DND-41 (cell line): ENCODE measurements around the gene RAE1.

Experiments used
- ATAC-seq: fragments of 200-7000 bp; cut with Tn5 transposase; 3 replicates; pipeline ENCODE4 v1.9.1; 2021; ENCODE audit warnings: low read depth; ENCODE audit not compliant: insufficient read depth
- DNase-seq: peaks from one replicate; pipeline ENCODE4 v3.0.0-alpha.2; 2020
- H2AFZ ChIP-seq: 2 replicates; pipeline ENCODE4 v1.6.0; 2012; ENCODE audit warnings: low read depth, low read length
- H3K27ac ChIP-seq: 2 replicates; pipeline ENCODE4 v1.5.1; 2012; ENCODE audit warnings: low read length, inconsistent platforms
- H3K27me3 ChIP-seq: fragments of 200-600 bp; sonication (generic); 2 replicates; pipeline ENCODE4 v1.6.0; 2012; ENCODE audit warnings: low read length, mild to moderate bottlenecking, inconsistent platforms; ENCODE audit not compliant: insufficient read depth, poor library complexity
- H3K36me3 ChIP-seq: 2 replicates; pipeline ENCODE4 v1.5.1; 2012; ENCODE audit warnings: low read length, inconsistent platforms; ENCODE audit not compliant: insufficient read depth
- H3K4me1 ChIP-seq: 2 replicates; pipeline ENCODE4 v1.5.1; 2012; ENCODE audit warnings: mild to moderate bottlenecking, low read length; ENCODE audit not compliant: insufficient read depth
- H3K4me2 ChIP-seq: 2 replicates; pipeline ENCODE4 v1.6.0; 2012; ENCODE audit warnings: mild to moderate bottlenecking, moderate library complexity, low read length, inconsistent platforms; ENCODE audit not compliant: insufficient read depth
- H3K4me3 ChIP-seq, 2 experiments: fragments of 200-600 bp in 1 of 2; shearing (Covaris generic) in 1 of 2; 2 replicates each; pipeline ENCODE4 v1.5.1; 2012 to 2016; ENCODE audit warnings: inconsistent platforms in 2 of 2, low read length in 2 of 2, mild to moderate bottlenecking in 2 of 2, low read depth in 1 of 2, moderate library complexity in 1 of 2
- H3K79me2 ChIP-seq: 2 replicates; pipeline ENCODE4 v1.6.0; 2012; ENCODE audit warnings: low read length, inconsistent platforms; ENCODE audit not compliant: insufficient read depth
- H3K9ac ChIP-seq: 2 replicates; pipeline ENCODE4 v1.6.0; 2012; ENCODE audit warnings: low read depth, mild to moderate bottlenecking, inconsistent platforms, low read length, moderate library complexity
- H3K9me3 ChIP-seq: 2 replicates; pipeline ENCODE4 v1.5.1; 2012; ENCODE audit warnings: low read length, moderate library complexity, mild to moderate bottlenecking, inconsistent platforms; ENCODE audit not compliant: insufficient read depth, severe bottlenecking
- H4K20me1 ChIP-seq: 2 replicates; pipeline ENCODE4 v1.6.0; 2012; ENCODE audit warnings: low read length; ENCODE audit not compliant: insufficient read depth
- CTCF ChIP-seq: IDR thresholded peaks from 2 replicates; pipeline ENCODE4 v1.5.1; 2012; ENCODE audit warnings: borderline replicate concordance, low read length, moderate library complexity, mild to moderate bottlenecking; ENCODE audit not compliant: poor library complexity, severe bottlenecking; ENCODE audit errors: extremely low read depth
- EZH2 ChIP-seq: IDR thresholded peaks from 3 replicates; pipeline ENCODE4 v1.6.1; 2012; ENCODE audit warnings: borderline replicate concordance, low read depth, mild to moderate bottlenecking, moderate library complexity, low read length, inconsistent platforms; ENCODE audit not compliant: severe bottlenecking

The RAE1 gene

DNA sequence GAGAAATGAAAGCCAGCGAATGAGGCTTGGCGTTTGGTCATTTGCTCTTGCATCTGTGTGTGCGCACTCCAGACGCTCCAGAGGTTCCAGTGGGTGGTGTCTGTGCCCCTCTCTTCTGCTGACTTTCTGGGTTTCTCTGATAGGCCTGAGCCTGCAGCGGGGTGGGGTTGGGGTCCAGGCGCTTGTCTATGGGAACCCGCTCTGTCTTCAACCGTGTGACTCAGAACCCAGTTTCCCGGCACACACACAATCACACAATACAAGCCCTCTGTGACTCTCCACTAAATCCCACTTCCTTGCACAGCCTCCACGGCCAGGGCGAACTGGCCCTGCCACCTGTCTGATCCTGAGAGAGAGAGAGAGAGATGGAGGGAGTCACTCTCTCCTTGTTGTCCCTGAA lies 64.7 kb downstream of the RAE1 start:
- Histone ChIP-seq H4K20me1 (peaks cover 53% of the 10 kb centered on the region), H3K9ac (no peak overlapping the region), H3K36me3 (no peaks in the 10 kb centered on the region), H3K9me3 (no peaks in the 10 kb centered on the region), H3K4me1 (no peaks in the 10 kb centered on the region), H3K27me3 (peaks cover 16% of the 10 kb centered on the region), H3K79me2 (no peaks in the 10 kb centered on the region), H3K27ac (no peak overlapping the region), H2AFZ (no peak overlapping the region), H3K4me2 (no peak overlapping the region), H3K4me3 (no peak overlapping the region)
- ATAC-seq (no peak), DNase-seq (no peak)
- no peak for TF ChIP-seq EZH2
- TF ChIP-seq CTCF, result no peak

DNA sequence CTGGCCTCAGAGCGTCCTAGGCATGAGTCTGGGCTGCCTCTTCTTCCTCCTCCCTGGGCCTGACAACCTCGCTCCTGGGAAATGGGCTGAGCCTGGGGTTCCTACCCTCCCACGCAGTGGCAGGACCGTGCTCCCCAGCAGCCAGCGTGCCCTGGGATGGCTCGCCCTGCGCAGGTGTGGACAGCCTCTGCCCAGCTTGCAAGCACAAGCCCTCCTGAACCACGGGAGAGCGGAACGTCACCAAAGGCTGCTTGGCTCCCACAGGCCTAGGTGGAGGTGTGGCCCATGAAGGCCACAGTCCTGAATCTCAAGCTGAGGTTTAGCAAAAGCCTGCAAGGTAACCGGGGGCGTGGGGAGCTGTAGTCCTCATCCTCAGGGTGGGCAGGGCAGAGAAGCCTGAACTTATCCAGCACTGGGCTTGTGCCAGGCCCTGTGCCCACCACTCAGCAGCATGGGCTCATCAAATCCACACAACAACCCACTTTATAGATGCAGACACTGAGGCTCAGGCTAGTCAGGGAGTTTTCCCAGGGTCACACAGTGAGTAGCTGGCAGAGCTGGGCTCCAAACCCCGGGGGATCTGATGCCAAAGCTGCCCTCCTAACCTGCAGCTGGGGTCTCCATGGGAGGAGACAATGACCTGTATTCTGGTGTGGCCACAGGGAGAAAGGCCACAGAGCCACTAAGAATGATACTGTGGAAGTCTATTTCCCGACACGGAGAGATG lies 65.4 kb downstream of the RAE1 start:
- no peak overlapping the region for H3K4me3 ChIP-seq
- no peak overlapping the region for H2AFZ ChIP-seq
- ATAC-seq, result no peak
- no peaks in the 10 kb centered on the region for H3K79me2 ChIP-seq
- no peak overlapping the region for H3K4me2 ChIP-seq
- peaks cover 52% of the 10 kb centered on the region for H4K20me1 ChIP-seq
- no peak for DNase-seq
- H3K27me3 ChIP-seq, result peaks cover 16% of the 10 kb centered on the region
- no peaks in the 10 kb centered on the region for H3K4me1 ChIP-seq
- H3K9me3 ChIP-seq, result no peaks in the 10 kb centered on the region
- no peaks in the 10 kb centered on the region for H3K36me3 ChIP-seq
- no peak for TF ChIP-seq CTCF
- TF ChIP-seq EZH2, result no peak
- no peak overlapping the region for H3K9ac ChIP-seq
- H3K27ac ChIP-seq, result no peak overlapping the region

- ATAC-seq, result no peak
- Histone ChIP-seq H3K9me3 (no peaks in the 10 kb centered on the region), H3K4me3 (no peak overlapping the region)
Observed at GRCh38 chr20:57417051-57417689, 66.1 kb downstream of the RAE1 start.

More at GRCh38 chr20:57417051-57417689, 66.1 kb downstream of the RAE1 start:
- Histone ChIP-seq H3K27ac (no peak overlapping the region), H3K79me2 (no peaks in the 10 kb centered on the region), H3K4me1 (no peaks in the 10 kb centered on the region), H2AFZ (no peak overlapping the region), H3K4me2 (no peak overlapping the region), H3K36me3 (no peaks in the 10 kb centered on the region), H3K27me3 (peaks cover 16% of the 10 kb centered on the region), H3K9ac (no peak overlapping the region), H4K20me1 (peaks cover 51% of the 10 kb centered on the region)
- no peak for DNase-seq
- TF ChIP-seq EZH2, result no peak
- TF ChIP-seq CTCF, result no peak
